H1 (cell line): ENCODE measurements around the gene DLL4. TPM values are rescaled to one million over a fixed set of nuclear protein-coding genes. Genes with fewer than 3 reads are reported as not detected.

Experiments
- CTCF ChIA-PET: fragments of 300-600 bp; sonication (Branson Sonifier 250); formaldehyde crosslinking; loops from one replicate; lab custom pipeline; 2021; ENCODE audit not compliant: partially characterized antibody; lab: Charles Lee
- POLR2A ChIA-PET: fragments of 300-600 bp; sonication (Branson Sonifier 250); formaldehyde crosslinking; loops from one replicate; lab custom pipeline; 2021; ENCODE audit warnings: inconsistent platforms; ENCODE audit not compliant: partially characterized antibody; lab: Charles Lee
- DNase-seq, 2 experiments: peaks; one replicate each; pipeline versions ENCODE4 v3.0.0 to v3.0.0-alpha.2; 2010 to 2022; ENCODE audit warnings: low spot score in 2 of 2, low read depth in 1 of 2, mixed read lengths in 1 of 2
- FAIRE-seq: peaks from 2 replicates; lab custom pipeline; 2011; peaks lifted over from hg19 to GRCh38; lab: Jason Lieb, UNC
- H2AFZ ChIP-seq: 2 replicates; pipeline ENCODE4 v1.8.1; 2012; ENCODE audit warnings: low read length, inconsistent platforms
- H2AK5ac ChIP-seq: 2 replicates; pipeline ENCODE4 v1.6.1; 2013; ENCODE audit warnings: low read depth, low read length
- H2BK120ac ChIP-seq: replicated peaks from 2 replicates; pipeline ENCODE3; 2013; ENCODE audit warnings: low read depth, low read length, inconsistent platforms
- H2BK12ac ChIP-seq: 2 replicates; pipeline ENCODE4 v1.6.1; 2013; ENCODE audit warnings: low read depth, low read length
- H2BK15ac ChIP-seq: 2 replicates; pipeline ENCODE4 v1.6.1; 2013; ENCODE audit warnings: low read length
- H2BK20ac ChIP-seq: 2 replicates; pipeline ENCODE4 v1.6.1; 2013; ENCODE audit warnings: low read length
- H2BK5ac ChIP-seq: 2 replicates; pipeline ENCODE4 v1.6.1; 2013; ENCODE audit warnings: low read depth, low read length
- H3K14ac ChIP-seq: 2 replicates; pipeline ENCODE4 v1.6.1; 2013; ENCODE audit warnings: inconsistent platforms; ENCODE audit not compliant: insufficient read length
- H3K18ac ChIP-seq: 2 replicates; pipeline ENCODE4 v1.6.1; 2013; ENCODE audit warnings: low read length; ENCODE audit errors: extremely low read depth
- H3K23ac ChIP-seq: 2 replicates; pipeline ENCODE4 v1.6.1; 2013; ENCODE audit warnings: inconsistent platforms; ENCODE audit not compliant: insufficient read length
- H3K23me2 ChIP-seq: 2 replicates; pipeline ENCODE4 v1.6.1; 2013; ENCODE audit warnings: low read depth, low read length
- H3K27ac ChIP-seq: 2 replicates; pipeline ENCODE4 v1.6.1; 2011; ENCODE audit warnings: low read depth, low read length, inconsistent platforms
- H3K27me3 ChIP-seq, 4 experiments: replicated peaks in 1 of 4; 1 replicate in 1 of 4; 2 replicates in 3 of 4; pipeline versions ENCODE4 v1.6.1 to v1.8.1; 2011 to 2013; ENCODE audit warnings: low read length in 3 of 4, mild to moderate bottlenecking in 3 of 4, inconsistent platforms in 2 of 4, mixed read lengths in 2 of 4, moderate library complexity in 1 of 4; ENCODE audit not compliant: control insufficient read depth in 3 of 4, insufficient read depth in 3 of 4; ENCODE audit errors: extremely low read depth in 1 of 4
- H3K36me3 ChIP-seq, 4 experiments: 2 replicates each; pipeline versions ENCODE4 v1.6.1 to v1.8.1; 2011 to 2013; ENCODE audit warnings: mild to moderate bottlenecking in 4 of 4, low read length in 3 of 4, moderate library complexity in 2 of 4, control low read depth in 1 of 4, inconsistent platforms in 1 of 4; ENCODE audit not compliant: insufficient read depth in 4 of 4, control insufficient read depth in 2 of 4
- H3K4ac ChIP-seq: replicated peaks from 2 replicates; pipeline ENCODE3; 2013; ENCODE audit warnings: low read length, low read depth, mixed read lengths, inconsistent platforms; ENCODE audit not compliant: insufficient read length
- H3K4me1 ChIP-seq, 4 experiments: replicated peaks in 1 of 4; 1 replicate in 1 of 4; 2 replicates in 3 of 4; pipeline versions ENCODE4 v1.6.1 to v1.8.1; 2011 to 2013; ENCODE audit warnings: low read length in 3 of 4, inconsistent platforms in 2 of 4, mixed read lengths in 1 of 4; ENCODE audit not compliant: insufficient read depth in 4 of 4, control insufficient read depth in 3 of 4
- H3K4me2 ChIP-seq, 2 experiments: 2 replicates each; pipeline versions ENCODE4 v1.6.1 to v1.8.1; 2011 to 2013; ENCODE audit warnings: low read depth in 2 of 2, low read length in 2 of 2, control low read depth in 1 of 2, inconsistent platforms in 1 of 2, mild to moderate bottlenecking in 1 of 2; ENCODE audit not compliant: insufficient read depth in 1 of 2
- H3K4me3 ChIP-seq, 4 experiments: fragments of 200-600, 300-600 bp in 1 of 4; sonication (generic), shearing (Covaris generic), sonication (Bioruptor Twin) in 1 of 4; 2 replicates each; pipeline versions ENCODE4 v1.5.1 to v1.8.1; 2011 to 2016; ENCODE audit warnings: low read length in 4 of 4, low read depth in 3 of 4, control low read depth in 2 of 4, inconsistent platforms in 2 of 4, mild to moderate bottlenecking in 2 of 4, mixed read lengths in 1 of 4, moderate library complexity in 1 of 4; ENCODE audit not compliant: insufficient read depth in 2 of 4; ENCODE audit errors: extremely low read depth in 1 of 4
- H3K56ac ChIP-seq: replicated peaks from 2 replicates; pipeline ENCODE3; 2013; ENCODE audit warnings: low read depth, mild to moderate bottlenecking, mixed read lengths, low read length, inconsistent platforms; ENCODE audit not compliant: insufficient read length
- H3K79me1 ChIP-seq: 2 replicates; pipeline ENCODE4 v1.6.1; 2013; ENCODE audit warnings: low read depth, low read length, control low read depth
- H3K79me2 ChIP-seq, 2 experiments: 2 replicates each; pipeline versions ENCODE4 v1.6.1 to v1.8.1; 2012 to 2013; ENCODE audit warnings: low read length in 2 of 2, mild to moderate bottlenecking in 2 of 2, inconsistent platforms in 1 of 2; ENCODE audit not compliant: insufficient read depth in 2 of 2, control insufficient read depth in 1 of 2
- H3K9ac ChIP-seq, 4 experiments: replicated peaks in 1 of 4; 1 replicate in 1 of 4; 2 replicates in 3 of 4; pipeline versions ENCODE4 v1.6.1 to v1.8.1; 2011 to 2013; ENCODE audit warnings: low read depth in 3 of 4, low read length in 3 of 4, control low read depth in 2 of 4, mild to moderate bottlenecking in 2 of 4, moderate library complexity in 2 of 4, inconsistent platforms in 1 of 4; ENCODE audit errors: extremely low read depth in 1 of 4
- H3K9me3 ChIP-seq, 2 experiments: 2 replicates each; pipeline versions ENCODE4 v1.6.1 to v1.8.1; 2012 to 2013; ENCODE audit warnings: mild to moderate bottlenecking in 2 of 2, moderate library complexity in 2 of 2, control low read depth in 1 of 2, inconsistent platforms in 1 of 2, low read depth in 1 of 2, low read length in 1 of 2, mixed read lengths in 1 of 2; ENCODE audit not compliant: insufficient read depth in 2 of 2
- H4K20me1 ChIP-seq, 2 experiments: replicated peaks in 1 of 2; 2 replicates each; pipeline versions ENCODE3 to v1.8.1; 2011 to 2013; ENCODE audit warnings: inconsistent platforms in 2 of 2, low read length in 2 of 2, mild to moderate bottlenecking in 1 of 2; ENCODE audit not compliant: insufficient read depth in 2 of 2, control insufficient read depth in 1 of 2
- H4K5ac ChIP-seq: 2 replicates; pipeline ENCODE4 v1.6.1; 2013; ENCODE audit warnings: low read length, low read depth, mixed read lengths, inconsistent platforms; ENCODE audit not compliant: insufficient read length
- H4K8ac ChIP-seq: 2 replicates; pipeline ENCODE4 v1.8.0; 2013; ENCODE audit warnings: mild to moderate bottlenecking, moderate library complexity, low read length, inconsistent platforms; ENCODE audit not compliant: insufficient read depth; ENCODE audit errors: extremely low read depth
- H4K91ac ChIP-seq: replicated peaks from 2 replicates; pipeline ENCODE3; 2013; ENCODE audit warnings: low read length, mixed read lengths, inconsistent platforms; ENCODE audit not compliant: insufficient read length
- KDM1A ChIP-seq: fragments of 200-600, 300-600 bp; sonication (generic); IDR thresholded peaks from 2 replicates; pipeline ENCODE4 v1.7.1; 2016; ENCODE audit warnings: mild to moderate bottlenecking, low read length, borderline replicate concordance
- WGBS, 2 experiments: shearing (Covaris generic) in 1 of 2; methylation state at CpG; one replicate each; pipeline versions ENCODE4 v1.1.6 to v1.1.7; 2013 to 2015; ENCODE audit warnings: low lambda C conversion rate in 2 of 2, mixed read lengths in 2 of 2, inconsistent platforms in 1 of 2, low coverage in 1 of 2, missing lambda C conversion rate in 1 of 2; ENCODE audit not compliant: insufficient replicate concordance in 2 of 2, insufficient coverage in 1 of 2, insufficient read length in 1 of 2; ENCODE audit errors: extremely low coverage in 1 of 2, missing lambda C conversion rate in 1 of 2; 5-methylcytosine and 5-hydroxymethylcytosine counted together
- polyA plus RNA-seq, 7 experiments: library from polyadenylated mRNA; depleted of rRNA in 3 of 7; stranded (reverse) in 5 of 7; unstranded in 2 of 7; fragments of >200 nt in 5 of 7; fragments of 200-250 nt in 2 of 7; gene quantifications; 1 replicate in 5 of 7; 2 replicates in 1 of 7; 4 replicates in 1 of 7; pipeline versions ENCODE4 v1.2.1 to v1.2.3, GENCODE V29; 2011 to 2013; ENCODE audit warnings: missing spikeins in 2 of 7, mixed read lengths in 2 of 7
- total RNA-seq: library from RNA; stranded (reverse); fragmentation: NEBNext Ultra II Directional; extraction: Animal tissue kit (Norgen Biotek cat#: 25700); gene quantifications from 2 replicates; pipeline ENCODE4 v1.2.1, GENCODE V29; 2021
- TF ChIP-seq, protein P1 (sequence below), 3 experiments: IDR thresholded peaks; 1 replicate in 2 of 3; 2 replicates in 1 of 3; pipeline versions ENCODE4 v1.5.1 to v1.6.1; 2011; ENCODE audit warnings: low read length in 3 of 3, mild to moderate bottlenecking in 3 of 3, inconsistent platforms in 2 of 3, low read depth in 1 of 3, moderate library complexity in 1 of 3; ENCODE audit not compliant: insufficient read depth in 1 of 3; ENCODE audit errors: control extremely low read depth in 1 of 3

The DLL4 gene
- total and polyA plus RNA-seq, 2 of the 8 experiments (the other 6 are each of a cell fraction or from before 2014, with no cell fraction given) = 0.23 to 0.60 TPM

DNA sequence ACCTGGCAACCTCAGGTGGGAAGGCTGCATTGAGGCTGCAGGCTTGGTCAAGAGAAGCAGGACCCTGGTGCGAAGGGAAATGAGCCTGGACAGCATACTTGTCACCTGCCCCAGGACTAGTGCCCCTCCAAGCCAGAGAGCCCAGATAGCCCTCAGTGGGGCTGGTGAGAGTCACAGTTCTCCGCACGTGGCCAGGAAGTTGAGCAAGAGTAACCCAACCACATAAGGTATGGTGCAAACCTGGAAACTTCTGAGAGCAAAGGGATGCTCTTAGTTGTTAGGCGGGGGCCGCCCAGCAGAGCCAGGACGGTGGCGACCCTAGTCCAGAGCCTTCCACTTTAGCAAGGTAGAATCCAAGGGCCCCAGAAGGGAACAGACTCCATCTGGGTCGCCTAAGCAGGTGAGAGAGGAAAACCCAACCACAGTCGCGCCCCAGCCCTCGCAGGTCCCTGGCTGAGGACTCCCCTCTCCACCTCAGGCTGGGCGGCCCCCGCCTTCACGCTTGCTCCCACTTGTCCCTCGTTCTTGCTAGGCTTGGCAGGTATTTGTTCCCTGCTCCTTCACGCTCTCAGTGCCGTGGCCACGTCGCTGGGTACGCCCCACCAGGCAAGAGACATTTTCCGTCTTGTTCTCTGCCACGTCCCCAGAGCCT is 36.0 kb upstream of the DLL4 start:
- FAIRE-seq (no peak), DNase-seq (no peak)
- H2BK120ac ChIP-seq = no peak overlapping the region
- H3K9ac ChIP-seq = no peak overlapping the region
- H2BK12ac ChIP-seq = peak overlapping the region; percentile 71; the same call in 1 of the 2 replicates
- no peaks in the 10 kb centered on the region for H3K9me3 ChIP-seq
- peaks cover 0 to 2% of the 10 kb centered on the region in 2 experiments for H4K20me1 ChIP-seq
- H2BK5ac ChIP-seq = no peak overlapping the region; the same call in 1 of the 2 replicates
- H3K79me1 ChIP-seq = peaks cover 3% of the 10 kb centered on the region; the same call in 1 of the 2 replicates
- no peak overlapping the region for H3K4ac ChIP-seq
- CTCF ChIA-PET = interaction anchor here (0.6 to 20.6 kb wide), 27 partner anchors 12 to 887 kb away, joined by 3 to 619 read pairs (median 7); partner anchors contain the start of genes DLL4 and RHOV
- no peak overlapping the region for H3K56ac ChIP-seq
- H2AFZ ChIP-seq = peak overlapping the region; percentile 87
- no peak overlapping the region for H3K23ac ChIP-seq
- H4K91ac ChIP-seq = no peak overlapping the region
- H2BK15ac ChIP-seq = peak overlapping the region; percentile 89; the same call in 1 of the 2 replicates
- peaks cover 0 to 8% (median 2%) of the 10 kb centered on the region in 4 experiments; a peak in 3 of 7 replicates for H3K27me3 ChIP-seq
- POLR2A ChIA-PET = interaction anchor here (1.1 to 3.7 kb wide), 7 partner anchors 8 to 130 kb away, joined by 4 to 49 read pairs (median 5); partner anchors contain the start of genes CHAC1, DNAJC17, RHOV and ZFYVE19
- no peak overlapping the region for H3K14ac ChIP-seq
- no peak overlapping the region for H3K27ac ChIP-seq
- H3K79me2 ChIP-seq = peaks cover 0 to 12% of the 10 kb centered on the region in 2 experiments; a peak in 3 of 4 replicates
- H4K8ac ChIP-seq = peak overlapping the region; percentile 75; the same call in 1 of the 2 replicates
- peak overlapping the region; percentile 42 to 80 for H3K4me2 ChIP-seq
- H3K18ac ChIP-seq = no peak overlapping the region
- TF ChIP-seq, protein P1, sequence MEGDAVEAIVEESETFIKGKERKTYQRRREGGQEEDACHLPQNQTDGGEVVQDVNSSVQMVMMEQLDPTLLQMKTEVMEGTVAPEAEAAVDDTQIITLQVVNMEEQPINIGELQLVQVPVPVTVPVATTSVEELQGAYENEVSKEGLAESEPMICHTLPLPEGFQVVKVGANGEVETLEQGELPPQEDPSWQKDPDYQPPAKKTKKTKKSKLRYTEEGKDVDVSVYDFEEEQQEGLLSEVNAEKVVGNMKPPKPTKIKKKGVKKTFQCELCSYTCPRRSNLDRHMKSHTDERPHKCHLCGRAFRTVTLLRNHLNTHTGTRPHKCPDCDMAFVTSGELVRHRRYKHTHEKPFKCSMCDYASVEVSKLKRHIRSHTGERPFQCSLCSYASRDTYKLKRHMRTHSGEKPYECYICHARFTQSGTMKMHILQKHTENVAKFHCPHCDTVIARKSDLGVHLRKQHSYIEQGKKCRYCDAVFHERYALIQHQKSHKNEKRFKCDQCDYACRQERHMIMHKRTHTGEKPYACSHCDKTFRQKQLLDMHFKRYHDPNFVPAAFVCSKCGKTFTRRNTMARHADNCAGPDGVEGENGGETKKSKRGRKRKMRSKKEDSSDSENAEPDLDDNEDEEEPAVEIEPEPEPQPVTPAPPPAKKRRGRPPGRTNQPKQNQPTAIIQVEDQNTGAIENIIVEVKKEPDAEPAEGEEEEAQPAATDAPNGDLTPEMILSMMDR (IDR thresholded peaks at IDR 0.05; ENCODE audit: control extremely low read depth in 1 of 3, insufficient read depth in 1 of 3, low read depth in 1 of 3, low read length in 3 of 3) = no peak
- no peak for TF ChIP-seq KDM1A
- H3K36me3 ChIP-seq = peaks cover 0 to 11% (median 0%) of the 10 kb centered on the region in 4 experiments; a peak in 3 of 8 replicates
- peaks cover 3 to 14% (median 7%) of the 10 kb centered on the region in 4 experiments; a peak in 6 of 7 replicates for H3K4me1 ChIP-seq
- peaks cover 5% of the 10 kb centered on the region; the same call in 1 of the 2 replicates for H3K23me2 ChIP-seq
- H3K4me3 ChIP-seq = peak overlapping the region in 1 of 4 experiments; percentile 88; a peak in 3 of 8 replicates
- no peak overlapping the region for H4K5ac ChIP-seq
- no peak overlapping the region for H2AK5ac ChIP-seq
- H2BK20ac ChIP-seq = no peak overlapping the region; the same call in 1 of the 2 replicates
- 89% methylated on average over 22 of the region's 22 CpGs; no CpG with 5 or more reads in 1 of the 2 experiments for WGBS, 2 experiments
